Osteocyte (in vitro differentiated cells): ENCODE data around the gene RBM4B. TPM values are rescaled to one million over a fixed set of nuclear protein-coding genes. Genes with fewer than 3 reads are reported as not detected.

Experiments used
- DNase-seq: peaks from one replicate; pipeline ENCODE4 v3.0.0; 2021; ENCODE audit warnings: mixed read lengths; ENCODE audit not compliant: unreplicated experiment; ENCODE audit errors: extremely low spot score
- H3K27ac Mint-ChIP-seq: one replicate; pipeline ENCODE4 v1.8.0; 2021; ENCODE audit warnings: mild to moderate bottlenecking, mixed read lengths; ENCODE audit not compliant: unreplicated experiment
- H3K27me3 Mint-ChIP-seq: one replicate; pipeline ENCODE4 v1.8.0; 2021; ENCODE audit warnings: mixed read lengths; ENCODE audit not compliant: unreplicated experiment
- H3K36me3 Mint-ChIP-seq: one replicate; pipeline ENCODE4 v1.8.0; 2021; ENCODE audit warnings: mixed read lengths; ENCODE audit not compliant: unreplicated experiment
- H3K4me1 Mint-ChIP-seq: one replicate; pipeline ENCODE4 v1.8.0; 2021; ENCODE audit warnings: mixed read lengths; ENCODE audit not compliant: unreplicated experiment
- H3K4me3 Mint-ChIP-seq: one replicate; pipeline ENCODE4 v1.8.0; 2021; ENCODE audit warnings: mild to moderate bottlenecking, moderate library complexity, mixed read lengths; ENCODE audit not compliant: unreplicated experiment
- H3K9me3 Mint-ChIP-seq: one replicate; pipeline ENCODE4 v1.8.0; 2021; ENCODE audit warnings: mixed read lengths; ENCODE audit not compliant: unreplicated experiment
- total RNA-seq: library from RNA; stranded (reverse); gene quantifications from 2 replicates; pipeline ENCODE4 v1.2.1, GENCODE V29; 2021
- TF ChIP-seq, protein P1 (sequence below): fragments of 200-600 bp; sonication (generic); IDR thresholded peaks from 2 replicates; pipeline ENCODE4 v1.5.0; 2021; ENCODE audit warnings: antibody characterized with exemption, mild to moderate bottlenecking, moderate library complexity

The RBM4B gene
- total RNA-seq, 1 donor from 2014 or later: 31.4 TPM

DNA sequence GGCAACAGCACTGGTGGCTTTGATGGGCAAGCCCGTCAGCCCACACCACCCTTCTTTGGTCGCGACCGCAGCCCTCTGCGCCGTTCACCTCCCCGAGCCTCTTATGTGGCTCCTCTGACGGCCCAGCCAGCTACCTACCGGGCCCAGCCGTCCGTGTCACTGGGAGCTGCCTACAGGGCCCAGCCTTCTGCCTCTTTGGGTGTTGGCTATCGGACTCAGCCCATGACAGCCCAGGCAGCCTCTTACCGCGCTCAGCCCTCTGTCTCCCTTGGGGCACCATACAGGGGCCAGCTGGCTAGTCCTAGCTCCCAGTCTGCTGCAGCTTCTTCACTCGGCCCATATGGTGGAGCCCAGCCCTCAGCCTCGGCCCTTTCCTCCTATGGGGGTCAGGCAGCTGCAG lies 53.2 kb downstream of the RBM4B start:
- Mint-ChIP-seq H3K4me1 (peaks cover 18% of the 10 kb centered on the region), H3K27ac (no peak overlapping the region)

DNA sequence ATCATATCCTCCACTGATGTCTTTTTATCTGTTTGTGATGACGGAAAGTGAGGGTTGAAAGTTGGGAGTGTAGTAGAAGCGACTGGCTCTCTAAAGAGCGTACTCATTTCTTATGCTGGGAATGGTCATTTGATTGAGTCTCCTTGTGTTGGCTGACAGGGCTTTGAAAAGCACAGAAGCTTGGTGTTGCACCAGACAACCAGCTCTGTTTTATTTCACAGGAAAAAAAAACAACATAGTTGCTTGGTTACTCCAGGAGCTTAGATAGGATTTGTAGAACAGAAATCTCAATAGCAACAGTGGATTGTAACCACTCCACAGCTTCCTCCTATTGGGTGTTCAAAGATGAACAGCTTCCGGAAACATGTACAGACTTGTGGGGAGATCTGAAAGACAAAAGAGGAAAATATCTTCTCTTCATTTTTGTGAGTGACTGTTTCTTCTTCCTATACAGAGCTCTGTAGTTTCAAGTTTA lies 58.6 kb downstream of the RBM4B start:
- H3K36me3 Mint-ChIP-seq: peaks cover 4% of the 10 kb centered on the region
- peaks cover 45% of the 10 kb centered on the region for H3K4me1 Mint-ChIP-seq
- H3K27me3 Mint-ChIP-seq: no peaks in the 10 kb centered on the region
- TF ChIP-seq, protein P1, sequence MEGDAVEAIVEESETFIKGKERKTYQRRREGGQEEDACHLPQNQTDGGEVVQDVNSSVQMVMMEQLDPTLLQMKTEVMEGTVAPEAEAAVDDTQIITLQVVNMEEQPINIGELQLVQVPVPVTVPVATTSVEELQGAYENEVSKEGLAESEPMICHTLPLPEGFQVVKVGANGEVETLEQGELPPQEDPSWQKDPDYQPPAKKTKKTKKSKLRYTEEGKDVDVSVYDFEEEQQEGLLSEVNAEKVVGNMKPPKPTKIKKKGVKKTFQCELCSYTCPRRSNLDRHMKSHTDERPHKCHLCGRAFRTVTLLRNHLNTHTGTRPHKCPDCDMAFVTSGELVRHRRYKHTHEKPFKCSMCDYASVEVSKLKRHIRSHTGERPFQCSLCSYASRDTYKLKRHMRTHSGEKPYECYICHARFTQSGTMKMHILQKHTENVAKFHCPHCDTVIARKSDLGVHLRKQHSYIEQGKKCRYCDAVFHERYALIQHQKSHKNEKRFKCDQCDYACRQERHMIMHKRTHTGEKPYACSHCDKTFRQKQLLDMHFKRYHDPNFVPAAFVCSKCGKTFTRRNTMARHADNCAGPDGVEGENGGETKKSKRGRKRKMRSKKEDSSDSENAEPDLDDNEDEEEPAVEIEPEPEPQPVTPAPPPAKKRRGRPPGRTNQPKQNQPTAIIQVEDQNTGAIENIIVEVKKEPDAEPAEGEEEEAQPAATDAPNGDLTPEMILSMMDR: no peak
- H3K9me3 Mint-ChIP-seq: no peaks in the 10 kb centered on the region
- no peak for DNase-seq
- H3K4me3 Mint-ChIP-seq: peak overlapping the region; percentile 94
- H3K27ac Mint-ChIP-seq: peak overlapping the region; percentile 99

More for the DNA sequence above, 53.2 kb downstream of the RBM4B start:
- Mint-ChIP-seq H3K4me3 (no peak overlapping the region), H3K27me3 (no peaks in the 10 kb centered on the region), H3K9me3 (no peaks in the 10 kb centered on the region), H3K36me3 (peaks cover 36% of the 10 kb centered on the region)
- DNase-seq: no peak
- TF ChIP-seq, protein P1: no peak

GRCh38 chr11:66617155-66617834 lies 60.4 kb downstream of the RBM4B start:
- Mint-ChIP-seq H3K27me3 (no peaks in the 10 kb centered on the region), H3K9me3 (no peaks in the 10 kb centered on the region), H3K27ac (peak overlapping the region; percentile 99), H3K36me3 (peaks cover 3% of the 10 kb centered on the region), H3K4me3 (peak overlapping the region; percentile 94), H3K4me1 (peaks cover 43% of the 10 kb centered on the region)
- TF ChIP-seq, protein P1: no peak
- DNase-seq: peak; percentile 91

DNA sequence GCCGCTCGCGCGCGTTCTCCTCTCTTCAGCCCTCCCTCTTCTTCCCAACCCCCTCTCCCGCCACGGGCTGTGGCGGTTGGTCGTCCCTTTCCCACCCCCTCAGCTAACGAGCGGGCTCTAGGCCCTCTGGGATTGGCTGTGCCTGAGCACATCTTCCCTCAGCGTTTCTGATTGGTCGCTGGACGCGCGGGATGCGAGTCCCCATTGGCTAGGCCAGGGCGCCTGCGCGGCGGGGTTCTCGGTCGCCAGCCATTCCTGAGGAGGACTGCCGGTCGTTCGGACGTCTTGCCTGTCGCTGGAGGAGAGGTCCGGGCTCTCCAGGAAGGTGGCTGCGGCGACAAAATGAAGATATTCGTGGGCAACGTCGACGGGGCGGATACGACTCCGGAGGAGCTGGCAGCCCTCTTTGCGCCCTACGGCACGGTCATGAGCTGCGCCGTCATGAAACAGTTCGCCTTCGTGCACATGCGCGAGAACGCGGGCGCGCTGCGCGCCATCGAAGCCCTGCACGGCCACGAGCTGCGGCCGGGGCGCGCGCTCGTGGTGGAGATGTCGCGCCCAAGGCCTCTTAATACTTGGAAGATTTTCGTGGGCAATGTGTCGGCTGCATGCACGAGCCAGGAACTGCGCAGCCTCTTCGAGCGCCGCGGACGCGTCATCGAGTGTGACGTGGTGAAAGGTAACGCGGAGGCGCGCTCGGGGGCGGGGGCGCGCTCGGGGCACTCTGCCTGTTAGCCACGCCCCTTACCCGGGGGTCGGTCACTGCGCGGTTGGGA lies 61.1 kb downstream of the RBM4B start, which contains the start of gene RBM14:
RBM14 (plus strand) TSS at position 252 of the 776 bp plus-strand sequence; CDS start at position 343, 91 bp downstream.
- TF ChIP-seq, protein P1: no peak
- Mint-ChIP-seq H3K27me3 (no peaks in the 10 kb centered on the region), H3K9me3 (no peaks in the 10 kb centered on the region), H3K36me3 (peaks cover 3% of the 10 kb centered on the region), H3K4me1 (peaks cover 41% of the 10 kb centered on the region), H3K27ac (peak within 1 kb of the TSS; percentile 99), H3K4me3 (peak within 1 kb of the TSS; percentile 94)
- peak; percentile 100 for DNase-seq

Other genes starting within 250 kb of the RBM4B start
- gene MRPL11, start 239.0 kb downstream of the RBM4B start, total RNA-seq: 42.1 and 45.4 TPM in 2 replicates
- gene PELI3, start 211.0 kb downstream of the RBM4B start, total RNA-seq: 11.9 and 13.6 TPM in 2 replicates
- 32.9 and 41.0 TPM in 2 replicates for gene DPP3, start 197.5 kb downstream of the RBM4B start, total RNA-seq
- 44.1 and 51.1 TPM in 2 replicates for gene BBS1, start 167.3 kb downstream of the RBM4B start, total RNA-seq
- 15.7 and 16.6 TPM in 2 replicates for gene ZDHHC24, start 131.8 kb downstream of the RBM4B start, total RNA-seq
- 0.11 TPM in 1 of 2 replicates, not detected in the other for gene ACTN3, start 131.0 kb downstream of the RBM4B start, total RNA-seq
- gene CTSF, start 109.3 kb downstream of the RBM4B start, total RNA-seq: not detected in 2 replicates
- gene CCDC87, start 84.8 kb downstream of the RBM4B start, total RNA-seq: 0.19 and 0.39 TPM in 2 replicates
- 42.1 and 46.8 TPM in 2 replicates for gene CCS, start 84.7 kb downstream of the RBM4B start, total RNA-seq
- 59.2 and 62.6 TPM in 2 replicates for gene RBM14, start 61.3 kb downstream of the RBM4B start, total RNA-seq
- gene RBM4, start 39.2 kb downstream of the RBM4B start, total RNA-seq: 158 and 167 TPM in 2 replicates
- 12.6 and 12.9 TPM in 2 replicates for gene SPTBN2, start 51.3 kb upstream of the RBM4B start, total RNA-seq
- 20.3 and 21.3 TPM in 2 replicates for gene RCE1, start 165.6 kb upstream of the RBM4B start, total RNA-seq
- gene LRFN4, start 179.2 kb upstream of the RBM4B start, total RNA-seq: 41.7 and 45.0 TPM in 2 replicates